Activated CD4-positive, alpha-beta T cell treated with anti-CD3 and anti-CD28 coated beads, Interleukin-10, Interleukin-2, amounts not matched to agents 100 ng/mL and 50 ng/mL, durations not matched to agents 16 hours and 8 hours (primary cell): ENCODE data around the gene SLC26A1.

ENCODE experiments used
- DNase-seq: peaks from one replicate; pipeline ENCODE4 v3.0.0-alpha.2; 2020

Gene SLC26A1

GRCh38 chr4:1027915-1028238 is 34.7 kb upstream of the SLC26A1 start:
- no peak for DNase-seq

- no peak for DNase-seq
Measured at GRCh38 chr4:1027219-1027914, 34.2 kb upstream of the SLC26A1 start.

GRCh38 chr4:1026115-1026514 is 32.9 kb upstream of the SLC26A1 start:
- peak; percentile 52 for DNase-seq

- no peak for DNase-seq
Measured at GRCh38 chr4:1024882-1025545, 31.8 kb upstream of the SLC26A1 start.

GRCh38 chr4:1023895-1024740 is 30.9 kb upstream of the SLC26A1 start:
- DNase-seq = no peak

GRCh38 chr4:1023075-1023640 is 30.0 kb upstream of the SLC26A1 start:
- DNase-seq = no peak

GRCh38 chr4:1022739-1023066 is 29.5 kb upstream of the SLC26A1 start:
- DNase-seq = no peak

- DNase-seq = no peak
Measured at GRCh38 chr4:1022051-1022738, 29.0 kb upstream of the SLC26A1 start.

- no peak for DNase-seq
Measured at GRCh38 chr4:1021386-1022050, 28.3 kb upstream of the SLC26A1 start.

GRCh38 chr4:1019729-1020470 is 26.7 kb upstream of the SLC26A1 start:
- DNase-seq = no peak

GRCh38 chr4:1019320-1019719 is 26.1 kb upstream of the SLC26A1 start:
- DNase-seq = no peak

- no peak for DNase-seq
Measured at GRCh38 chr4:1018147-1019020, 25.2 kb upstream of the SLC26A1 start.

GRCh38 chr4:1017706-1018105 is 24.5 kb upstream of the SLC26A1 start:
- DNase-seq = no peak

- no peak for DNase-seq
Measured at GRCh38 chr4:1017211-1017610, 24.0 kb upstream of the SLC26A1 start.

- no peak for DNase-seq
Measured at GRCh38 chr4:1015746-1016145, 22.5 kb upstream of the SLC26A1 start.

GRCh38 chr4:1015179-1015578 is 22.0 kb upstream of the SLC26A1 start:
- no peak for DNase-seq

GRCh38 chr4:1014291-1015167 is 21.3 kb upstream of the SLC26A1 start:
- no peak for DNase-seq

- DNase-seq = no peak
Measured at GRCh38 chr4:1013225-1014073, 20.2 kb upstream of the SLC26A1 start.
